Epithelial cell of proximal tubule (primary cell): ENCODE results near the gene PXDN. TPM values are rescaled to one million over a fixed set of nuclear protein-coding genes. Genes with fewer than 3 reads are reported as not detected.
A peak's percentile ranks its signal among the peaks of the same experiment; 100 is the strongest.

Experiments used
- DNase-seq: peaks from one replicate; pipeline ENCODE4 v3.0.0-alpha.2; 2011; ENCODE audit warnings: low read depth
- H3K4me3 ChIP-seq: 2 replicates; pipeline ENCODE4 v1.5.1; 2011; ENCODE audit warnings: low read depth, mild to moderate bottlenecking, low read length
- CTCF ChIP-seq: conservative IDR thresholded peaks from 2 replicates; pipeline ENCODE4 v1.5.1; 2012; ENCODE audit warnings: low read depth, mild to moderate bottlenecking, low read length
- total RNA-seq: library from RNA; depleted of rRNA; stranded (reverse); fragments of >200 nt; gene quantifications from 2 replicates; pipeline ENCODE4 v1.2.3, GENCODE V29; 2015

PXDN gene
- total RNA-seq: 195 and 197 TPM in 2 replicates

DNA sequence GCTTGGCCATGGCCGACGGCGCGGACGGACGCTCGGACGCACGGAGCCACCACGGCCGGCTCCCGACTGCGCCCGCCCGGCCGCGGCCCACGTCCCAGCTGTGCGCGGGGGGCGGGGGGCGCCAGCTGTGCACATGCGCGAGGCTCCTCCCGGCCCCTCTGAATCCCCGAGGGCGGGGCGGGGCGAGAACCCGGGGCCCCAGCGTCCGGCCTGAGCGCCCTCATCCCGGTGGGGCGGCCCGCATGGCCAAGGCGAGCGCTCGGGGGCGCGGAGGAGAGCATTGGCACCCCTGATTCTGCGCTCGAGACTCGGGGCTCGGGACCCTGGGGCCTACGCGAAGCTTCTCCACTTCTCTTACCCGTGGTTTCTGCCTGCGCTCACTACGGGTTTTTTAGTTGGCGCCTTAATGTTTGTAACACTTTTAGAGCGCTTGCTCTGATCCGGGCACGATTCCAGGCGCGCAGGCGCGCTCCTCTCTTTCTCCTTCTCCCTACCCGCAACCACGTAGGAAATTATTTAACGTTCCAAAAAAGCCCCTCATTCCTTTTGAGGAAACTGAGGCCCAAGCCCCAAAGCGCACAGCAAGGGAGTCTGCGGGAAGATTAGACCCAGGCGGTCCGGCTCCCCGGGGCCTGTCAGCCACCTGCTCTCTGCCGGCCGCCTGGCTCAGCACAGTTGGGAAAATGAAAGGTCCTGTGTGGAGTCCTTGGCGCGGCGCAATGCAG lies at the start of gene PXDN:
TSS of gene PXDN (minus strand) at position 70 of the 725 bp plus-strand sequence. CDS start at position 10, 60 bp downstream.
- H3K4me3 ChIP-seq: peak within 1 kb of the TSS; percentile 80
- TF ChIP-seq CTCF: no peak
- no peak for DNase-seq

- no peak for TF ChIP-seq CTCF
- DNase-seq: no peak
- no peak overlapping the region for H3K4me3 ChIP-seq
These were observed 49.6 kb upstream of the PXDN start for GRCh38 chr2:1793868-1794445.

GRCh38 chr2:1793001-1793867 lies 48.9 kb upstream of the PXDN start:
- no peak overlapping the region for H3K4me3 ChIP-seq
- DNase-seq: no peak
- TF ChIP-seq CTCF: no peak

DNA sequence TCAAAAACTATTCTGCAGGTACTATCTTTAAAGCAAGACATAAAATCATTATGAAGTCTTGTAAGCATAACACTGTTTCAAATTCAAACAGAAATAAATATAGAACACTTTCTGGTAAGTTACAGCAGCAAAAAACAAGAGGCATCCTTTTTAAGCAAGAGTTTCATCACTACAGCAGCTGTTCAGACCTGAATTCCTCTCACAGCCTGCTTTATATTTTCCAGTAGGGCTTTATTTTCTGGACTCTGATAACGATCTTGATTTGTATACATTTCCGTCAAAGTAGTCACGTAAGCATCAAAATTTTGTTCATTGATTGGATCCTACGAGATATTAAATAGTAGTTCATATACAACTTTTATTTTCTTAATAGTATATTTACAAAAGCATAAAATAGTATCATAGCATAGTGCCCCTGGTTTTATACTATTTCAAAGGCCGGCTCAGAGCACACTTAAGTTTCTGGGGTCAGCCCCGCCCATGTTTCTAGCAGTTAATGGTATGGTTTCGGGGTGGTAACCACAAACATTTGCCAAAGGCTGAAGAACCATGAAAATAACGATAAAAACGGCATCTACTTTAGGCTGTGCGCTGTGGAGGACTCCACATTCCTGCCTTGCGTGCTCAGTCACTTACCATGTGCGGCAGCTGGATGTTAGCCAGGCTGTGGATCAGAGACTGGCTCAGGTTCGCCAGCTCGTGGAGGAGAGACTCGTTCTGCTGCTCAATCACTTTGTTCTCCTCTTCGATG lies 47.5 kb upstream of the PXDN start:
- TF ChIP-seq CTCF: no peak
- H3K4me3 ChIP-seq: no peak overlapping the region
- DNase-seq: no peak

GRCh38 chr2:1791006-1791605 lies 46.8 kb upstream of the PXDN start:
- no peak overlapping the region for H3K4me3 ChIP-seq
- DNase-seq: no peak
- no peak for TF ChIP-seq CTCF

DNA sequence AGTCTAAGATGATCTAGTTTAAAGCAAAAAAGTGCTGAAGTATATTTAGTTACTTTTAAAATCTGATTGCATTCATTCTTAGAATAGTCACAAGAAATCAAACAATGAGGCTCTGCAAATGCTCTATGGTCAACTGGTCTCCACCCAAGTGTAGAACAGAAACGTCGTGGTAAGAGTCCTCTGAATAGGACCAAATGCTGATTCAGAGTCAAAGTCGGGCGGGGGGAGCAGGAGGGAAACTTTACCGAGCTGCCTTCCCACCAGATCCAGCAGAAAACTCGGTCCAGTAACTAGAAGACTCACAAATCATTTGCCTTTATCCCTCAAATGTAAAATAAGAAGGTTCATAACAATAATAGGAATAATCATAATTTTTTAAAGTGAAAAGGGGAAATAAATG lies 46.2 kb upstream of the PXDN start:
- no peak for TF ChIP-seq CTCF
- H3K4me3 ChIP-seq: no peak overlapping the region
- DNase-seq: no peak
